ENCODE measurements around the gene GLB1L2.

- no peak for TF ChIP-seq TAF1 (IDR thresholded peaks at IDR 0.05; ENCODE audit: borderline replicate concordance, insufficient read depth, low read length)
- no peak for TF ChIP-seq POLR2AphosphoS5 (IDR thresholded peaks at IDR 0.05; ENCODE audit: low read depth, low read length)
These were observed 74.7 kb downstream of the GLB1L2 start for GRCh38 chr11:134406264-134407185.

Measured in PFSK-1 (cell line).